MM.1S (cell line): ENCODE measurements around the gene CD3D.

Source experiments
- DNase-seq: peaks from one replicate; pipeline ENCODE4 v3.0.0-alpha.2; 2015
- H2AFZ ChIP-seq: fragments of 300-600 bp; sonication (generic); 2 replicates; pipeline ENCODE4 v1.6.0; 2016; ENCODE audit warnings: antibody characterized with exemption, low read length
- H3F3A ChIP-seq: fragments of 300-600 bp; sonication (generic); 2 replicates; pipeline ENCODE4 v1.6.1; 2016; ENCODE audit warnings: mild to moderate bottlenecking, antibody characterized with exemption, low read length, moderate library complexity, mixed read lengths; ENCODE audit not compliant: insufficient read depth
- H3K27ac ChIP-seq: fragments of 300-600 bp; sonication (generic); 2 replicates; pipeline ENCODE4 v1.5.1; 2016; ENCODE audit warnings: mild to moderate bottlenecking, low read length
- H3K27me3 ChIP-seq: fragments of 300-600 bp; sonication (generic); replicated peaks from 2 replicates; pipeline ENCODE4 v1.6.0; 2016; ENCODE audit warnings: low read length; ENCODE audit not compliant: insufficient read depth
- H3K36me3 ChIP-seq: fragments of 300-600 bp; sonication (generic); replicated peaks from 2 replicates; pipeline ENCODE4 v1.6.1; 2016; ENCODE audit warnings: mild to moderate bottlenecking, low read length, mixed read lengths; ENCODE audit not compliant: insufficient read depth
- H3K4me1 ChIP-seq: fragments of 300-600 bp; sonication (generic); 2 replicates; pipeline ENCODE4 v1.6.1; 2016; ENCODE audit warnings: low read length, mixed read lengths
- H3K4me2 ChIP-seq: fragments of 300-600 bp; sonication (generic); 2 replicates; pipeline ENCODE4 v1.6.0; 2016; ENCODE audit warnings: low read depth, low read length
- H3K4me3 ChIP-seq: fragments of 300-600 bp; sonication (generic); 2 replicates; pipeline ENCODE4 v1.5.1; 2016; ENCODE audit warnings: low read length, mixed read lengths
- H3K79me2 ChIP-seq: fragments of 300-600 bp; sonication (generic); 2 replicates; pipeline ENCODE4 v1.6.1; 2016; ENCODE audit warnings: mixed run types, low read length, mixed read lengths
- H3K9ac ChIP-seq: fragments of 300-600 bp; sonication (generic); 2 replicates; pipeline ENCODE4 v1.6.1; 2016; ENCODE audit warnings: low read length, mixed read lengths
- H3K9me2 ChIP-seq: fragments of 300-600 bp; sonication (generic); replicated peaks from 2 replicates; pipeline ENCODE4 v1.6.1; 2016; ENCODE audit warnings: mild to moderate bottlenecking, low read length, mixed read lengths; ENCODE audit not compliant: insufficient read depth
- H3K9me3 ChIP-seq: fragments of 300-600 bp; sonication (generic); replicated peaks from 2 replicates; pipeline ENCODE4 v1.6.1; 2016; ENCODE audit warnings: mild to moderate bottlenecking, low read length, mixed read lengths; ENCODE audit not compliant: insufficient read depth
- H4K20me1 ChIP-seq: fragments of 300-600 bp; sonication (generic); 2 replicates; pipeline ENCODE4 v1.6.1; 2016; ENCODE audit warnings: mild to moderate bottlenecking, low read length, moderate library complexity, mixed read lengths; ENCODE audit not compliant: insufficient read depth
- CTCF ChIP-seq: fragments of 300-600 bp; sonication (generic); IDR thresholded peaks from 2 replicates; pipeline ENCODE4 v1.5.1; 2016; ENCODE audit warnings: antibody characterized with exemption, low read length, mixed read lengths
- EZH2 ChIP-seq: fragments of 300-600 bp; sonication (generic); optimal IDR thresholded peaks from 2 replicates; pipeline ENCODE3; 2017; ENCODE audit warnings: low read depth, mild to moderate bottlenecking, antibody characterized with exemption, low read length, mixed read lengths
- EZH2phosphoT487 ChIP-seq: fragments of 300-600 bp; sonication (generic); IDR thresholded peaks from 2 replicates; pipeline ENCODE4 v1.6.1; 2018; ENCODE audit warnings: antibody characterized with exemption, low read length

CD3D gene

GRCh38 chr11:118318581-118319336 lies 23.7 kb downstream of the CD3D start:
- Histone ChIP-seq H3K9me3 (no peaks in the 10 kb centered on the region), H3K9me2 (no peaks in the 10 kb centered on the region), H3F3A (peaks cover 5% of the 10 kb centered on the region; the same call in 1 of the 2 replicates), H3K9ac (no peak overlapping the region), H3K36me3 (no peaks in the 10 kb centered on the region), H4K20me1 (no peaks in the 10 kb centered on the region), H3K4me3 (no peak overlapping the region), H3K27me3 (no peaks in the 10 kb centered on the region), H3K79me2 (no peaks in the 10 kb centered on the region), H3K4me2 (no peak overlapping the region), H2AFZ (no peak overlapping the region), H3K4me1 (peaks cover 16% of the 10 kb centered on the region), H3K27ac (no peak overlapping the region)
- TF ChIP-seq CTCF (no peak), EZH2phosphoT487 (no peak), EZH2 (no peak)
- DNase-seq = no peak

- no peak overlapping the region for H3K4me2 ChIP-seq
- H3K9ac ChIP-seq = no peak overlapping the region
- no peaks in the 10 kb centered on the region for H3K9me3 ChIP-seq
- DNase-seq = no peak
- no peak for TF ChIP-seq CTCF
- TF ChIP-seq EZH2 = no peak
- TF ChIP-seq EZH2phosphoT487 = no peak
- H3K4me3 ChIP-seq = no peak overlapping the region
- no peaks in the 10 kb centered on the region for H3K27me3 ChIP-seq
- H3K36me3 ChIP-seq = no peaks in the 10 kb centered on the region
- no peak overlapping the region for H2AFZ ChIP-seq
- H3K4me1 ChIP-seq = peaks cover 16% of the 10 kb centered on the region
- peaks cover 5% of the 10 kb centered on the region; the same call in 1 of the 2 replicates for H3F3A ChIP-seq
- no peak overlapping the region for H3K27ac ChIP-seq
- H4K20me1 ChIP-seq = no peaks in the 10 kb centered on the region
- no peaks in the 10 kb centered on the region for H3K79me2 ChIP-seq
- H3K9me2 ChIP-seq = no peaks in the 10 kb centered on the region
Measured at GRCh38 chr11:118318124-118318523, 24.4 kb downstream of the CD3D start.

- TF ChIP-seq EZH2phosphoT487 (no peak), CTCF (no peak), EZH2 (no peak)
- Histone ChIP-seq H4K20me1 (no peaks in the 10 kb centered on the region), H3K27ac (no peak overlapping the region), H3K36me3 (no peaks in the 10 kb centered on the region), H3K4me3 (no peak overlapping the region), H3K79me2 (no peaks in the 10 kb centered on the region), H2AFZ (no peak overlapping the region), H3K4me1 (peaks cover 16% of the 10 kb centered on the region), H3K4me2 (no peak overlapping the region), H3K27me3 (no peaks in the 10 kb centered on the region), H3F3A (peaks cover 5% of the 10 kb centered on the region; the same call in 1 of the 2 replicates), H3K9me3 (no peaks in the 10 kb centered on the region), H3K9me2 (no peaks in the 10 kb centered on the region), H3K9ac (no peak overlapping the region)
- DNase-seq = no peak
Measured at GRCh38 chr11:118314988-118315411, 27.5 kb downstream of the CD3D start.
